HG03103 (cell line): ENCODE results near the gene CCDC71.

Experiments
- ATAC-seq: cut with Tn5 transposase; IDR thresholded peaks from one replicate; pipeline ENCODE4 v1.9.1; 2021; ENCODE audit warnings: low read depth; ENCODE audit not compliant: unreplicated experiment

Gene CCDC71

DNA sequence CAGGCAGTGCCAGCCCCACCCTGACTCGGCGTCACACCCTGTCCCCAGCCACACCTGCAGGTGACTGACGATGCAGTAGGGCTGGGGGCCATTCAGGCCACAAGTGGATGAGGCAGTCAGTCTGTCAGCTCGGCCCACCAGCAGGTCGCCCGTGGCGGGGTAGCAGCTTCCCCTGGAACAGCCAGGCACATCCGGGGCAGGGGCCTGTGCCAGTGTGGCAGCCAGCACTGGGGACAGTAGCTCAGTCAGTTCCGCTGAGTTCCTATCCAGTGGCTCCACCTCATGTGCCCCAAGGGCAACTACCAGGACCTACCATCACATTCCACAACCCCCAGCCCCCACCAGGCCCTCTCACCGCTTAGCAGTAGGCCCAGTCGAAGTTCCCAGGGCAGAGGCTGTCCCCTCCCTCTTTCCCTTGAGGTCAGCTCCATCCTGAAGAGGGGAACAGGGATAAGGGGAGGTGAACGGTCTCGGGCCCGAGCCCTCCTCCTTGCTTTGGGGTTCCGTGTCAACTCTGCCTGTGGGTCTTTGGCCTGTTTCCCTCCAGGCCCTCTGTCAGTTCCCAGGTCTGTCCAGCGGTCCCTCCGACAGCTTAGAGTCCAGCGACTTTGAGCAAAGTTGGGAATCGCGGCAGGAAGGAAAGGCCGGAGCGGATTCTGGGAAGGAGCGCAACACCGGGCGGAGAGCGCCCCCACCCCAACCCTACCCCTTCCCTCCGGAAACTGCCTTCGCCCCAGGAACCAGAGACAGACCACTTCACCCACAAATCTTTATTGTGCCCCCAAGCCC is 33.5 kb downstream of the CCDC71 start, which contains the start of gene LAMB2:
Gene LAMB2, minus strand, starts transcription at position 614 of the 789 bp plus-strand sequence. Its CDS starts 183 bp downstream, at position 431.
- ATAC-seq: no peak

DNA sequence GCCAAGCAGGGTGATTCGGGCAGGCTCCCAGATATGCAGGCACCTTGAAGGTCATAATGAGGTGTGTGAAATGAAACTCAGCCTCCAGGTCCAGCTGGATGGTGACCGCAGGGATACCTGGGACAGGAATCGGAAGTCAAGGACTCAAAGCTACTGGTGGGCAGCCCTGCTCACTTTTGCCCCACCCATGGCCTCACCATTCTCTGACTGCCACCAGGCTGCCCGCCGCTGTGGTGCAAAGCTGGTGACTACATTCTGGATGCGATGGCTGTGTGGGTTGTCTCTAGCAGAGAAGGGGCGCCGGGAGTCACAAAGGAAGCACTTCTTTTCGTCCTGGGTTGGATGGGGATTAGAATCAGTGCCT is 34.1 kb downstream of the CCDC71 start:
- ATAC-seq: no peak

DNA sequence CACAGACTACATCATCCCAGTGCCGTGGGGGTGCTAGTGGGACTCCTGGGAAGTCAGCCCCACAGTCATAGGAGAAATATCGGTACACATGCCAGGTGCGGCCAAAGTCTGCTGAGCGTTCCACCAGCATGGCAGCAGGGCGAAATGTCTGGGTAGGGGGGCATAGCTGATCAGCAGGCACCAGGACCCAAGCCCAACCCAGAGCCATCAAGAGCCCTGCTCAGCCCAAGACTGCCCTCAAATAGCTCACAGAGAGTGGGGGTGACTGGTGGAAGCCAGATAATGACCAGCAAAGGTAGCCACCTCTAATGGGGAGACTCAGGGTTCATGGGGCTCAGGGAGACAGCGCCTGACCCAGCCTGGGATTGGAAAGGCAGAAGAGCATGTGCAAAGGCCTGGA is 34.6 kb downstream of the CCDC71 start:
- no peak for ATAC-seq

DNA sequence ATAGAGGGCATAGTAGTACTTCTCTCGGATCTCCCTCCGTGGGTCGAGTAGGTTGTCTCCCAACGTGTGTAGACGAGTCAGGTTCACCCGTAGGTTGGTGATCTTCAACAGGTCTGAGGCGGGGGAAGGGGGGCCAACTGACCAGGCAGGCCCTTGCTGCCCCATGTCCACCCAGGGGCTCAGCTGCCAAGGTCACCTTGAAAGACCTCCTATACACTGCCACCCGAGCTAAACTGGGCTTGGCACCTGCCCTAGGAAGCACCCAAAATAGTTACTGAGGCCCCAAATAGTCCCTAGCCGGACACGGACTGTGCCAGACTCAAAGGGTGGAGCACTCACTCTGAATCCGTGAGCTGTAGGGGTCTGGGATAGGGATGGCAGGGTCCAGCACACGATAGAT is 35.1 kb downstream of the CCDC71 start:
- ATAC-seq: no peak

DNA sequence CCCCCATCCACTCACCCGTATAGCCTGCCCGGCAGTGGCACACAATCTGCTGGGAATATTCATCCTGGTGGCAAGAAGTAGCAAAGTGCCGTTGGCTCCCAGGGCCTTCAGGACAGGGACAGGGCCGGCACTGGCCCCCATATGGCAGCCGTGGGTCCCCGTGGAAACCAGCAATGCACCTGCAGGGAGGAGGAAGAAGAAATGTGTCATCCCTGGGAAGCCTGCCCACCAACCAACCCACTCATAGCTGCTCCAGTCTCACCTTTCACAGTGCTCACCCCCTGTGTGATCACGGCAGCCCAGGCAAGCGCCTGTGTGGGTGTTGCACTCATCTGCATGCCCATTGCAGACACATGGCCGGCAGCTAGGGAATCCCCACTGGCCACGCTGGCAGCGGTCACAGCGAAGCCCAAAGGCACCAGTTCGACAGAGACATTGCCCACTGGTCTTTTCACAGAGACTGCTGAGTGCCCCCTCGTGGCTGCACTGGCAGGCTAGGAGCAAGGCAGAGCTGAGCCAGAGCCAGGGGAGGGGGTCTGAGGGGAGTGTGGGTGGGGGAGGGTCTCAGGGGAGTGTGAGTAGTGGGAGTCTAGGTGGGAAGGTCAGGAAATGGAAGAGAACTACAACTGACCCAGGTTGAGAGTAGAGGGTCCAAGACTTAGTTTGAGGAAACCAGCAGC is 41.0 kb downstream of the CCDC71 start:
- ATAC-seq: no peak

DNA sequence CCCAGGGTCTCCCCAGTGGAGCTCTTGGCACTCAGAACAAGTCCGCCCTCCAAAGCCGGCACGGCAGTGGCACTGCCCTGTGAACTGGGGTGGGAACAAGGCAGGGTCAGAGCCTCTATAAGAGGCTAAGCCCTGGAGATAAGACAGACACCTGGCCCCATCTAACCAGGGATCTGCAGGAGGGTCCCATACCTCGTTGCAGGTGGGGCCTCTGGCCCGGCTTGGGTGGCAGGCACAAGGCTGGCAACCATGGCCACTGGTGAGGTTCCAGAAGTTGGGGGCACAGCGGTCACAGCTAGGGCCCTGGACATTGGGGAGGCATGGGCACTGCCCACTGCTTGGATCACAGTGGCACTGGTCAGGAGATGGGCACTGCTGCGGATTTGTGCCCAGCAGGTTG is 41.9 kb downstream of the CCDC71 start:
- no peak for ATAC-seq

DNA sequence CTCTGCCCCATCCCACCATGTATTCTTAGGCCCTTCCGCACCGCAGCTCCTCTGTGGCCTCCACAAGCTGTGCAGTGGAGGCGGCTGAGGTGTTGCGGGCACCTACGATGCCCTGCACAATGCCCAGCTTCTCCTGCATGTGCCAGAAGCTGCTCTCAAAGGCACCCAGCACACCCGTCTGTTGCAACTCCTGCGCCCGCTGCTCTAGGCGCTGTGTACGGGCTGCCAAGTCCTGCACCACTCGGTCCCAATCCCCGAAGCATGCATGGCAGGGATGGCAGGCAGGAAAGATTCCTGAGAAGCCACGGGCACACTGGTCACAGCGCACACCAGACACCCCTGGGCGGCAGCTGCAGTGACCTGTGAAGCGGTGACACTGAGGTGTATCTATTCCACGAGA is 42.4 kb downstream of the CCDC71 start:
- ATAC-seq: no peak

DNA sequence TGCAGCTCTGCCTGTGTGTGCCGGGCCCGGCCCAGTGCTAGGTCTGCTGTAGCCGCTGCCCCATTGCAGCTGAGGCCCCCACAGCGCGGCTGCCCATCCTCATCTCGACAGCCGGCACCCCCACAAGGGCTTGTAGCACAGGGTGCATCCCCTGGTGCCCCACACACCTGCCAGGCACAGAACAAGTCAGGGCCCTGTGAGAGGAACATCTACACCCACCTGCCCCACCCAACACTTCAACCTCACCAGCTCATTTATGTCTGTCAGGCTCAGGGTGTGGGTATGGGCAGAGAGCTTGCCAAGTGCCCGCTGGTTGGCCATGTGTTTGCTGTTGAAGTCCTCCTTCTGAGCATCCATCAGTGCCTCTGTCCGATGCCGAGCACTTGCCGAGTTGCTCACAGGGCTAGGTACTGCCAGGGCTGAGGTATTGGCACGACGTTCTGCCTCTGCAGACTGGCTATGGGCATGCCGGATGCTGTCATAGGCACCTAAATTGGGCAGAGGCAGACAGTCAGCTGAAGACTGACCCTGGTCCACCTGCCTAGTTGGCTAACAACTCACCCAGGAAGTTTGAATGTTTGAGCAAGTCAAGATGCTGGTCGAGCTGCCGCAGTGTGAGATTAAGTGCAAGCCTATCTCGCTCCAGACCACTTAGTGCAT is 43.1 kb downstream of the CCDC71 start:
- ATAC-seq: no peak

DNA sequence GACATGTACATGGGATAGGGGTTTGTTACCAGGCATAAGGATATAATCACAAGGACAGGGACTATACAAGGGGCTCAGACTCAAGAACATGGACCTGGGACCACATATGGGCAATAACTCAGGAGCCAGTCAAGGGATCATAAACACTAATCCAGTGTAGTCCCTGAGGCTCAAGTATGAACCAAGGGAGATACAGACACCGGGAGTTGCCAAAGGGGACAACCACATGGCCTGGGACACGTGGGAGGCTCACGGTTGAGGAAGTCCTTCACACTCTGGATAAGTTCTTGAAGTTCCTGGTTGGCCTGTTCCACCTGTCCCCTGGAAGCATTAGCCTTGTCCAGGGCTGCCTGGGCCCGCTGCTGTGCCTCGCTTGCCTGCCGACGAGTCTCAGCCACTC is 43.7 kb downstream of the CCDC71 start:
- no peak for ATAC-seq

DNA sequence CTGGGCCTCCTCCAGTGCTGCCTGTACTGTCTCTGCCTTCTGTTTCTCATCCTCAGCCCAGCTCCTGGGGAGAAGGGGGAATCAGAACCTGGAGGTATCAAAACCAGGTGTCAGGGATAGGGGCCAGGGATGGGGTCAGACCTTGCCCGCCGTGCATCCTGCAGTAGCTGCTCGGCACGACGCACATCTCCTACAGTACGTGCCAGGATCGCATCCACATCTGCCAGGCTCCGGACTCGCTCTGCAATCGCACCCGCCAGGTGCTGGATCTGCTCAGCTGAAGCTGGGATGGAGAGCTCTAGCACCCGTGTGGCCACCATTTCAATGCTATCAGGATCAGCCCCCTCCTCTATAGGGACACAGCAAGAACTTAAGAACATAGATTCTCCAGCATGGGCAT is 44.1 kb downstream of the CCDC71 start:
- ATAC-seq: no peak

DNA sequence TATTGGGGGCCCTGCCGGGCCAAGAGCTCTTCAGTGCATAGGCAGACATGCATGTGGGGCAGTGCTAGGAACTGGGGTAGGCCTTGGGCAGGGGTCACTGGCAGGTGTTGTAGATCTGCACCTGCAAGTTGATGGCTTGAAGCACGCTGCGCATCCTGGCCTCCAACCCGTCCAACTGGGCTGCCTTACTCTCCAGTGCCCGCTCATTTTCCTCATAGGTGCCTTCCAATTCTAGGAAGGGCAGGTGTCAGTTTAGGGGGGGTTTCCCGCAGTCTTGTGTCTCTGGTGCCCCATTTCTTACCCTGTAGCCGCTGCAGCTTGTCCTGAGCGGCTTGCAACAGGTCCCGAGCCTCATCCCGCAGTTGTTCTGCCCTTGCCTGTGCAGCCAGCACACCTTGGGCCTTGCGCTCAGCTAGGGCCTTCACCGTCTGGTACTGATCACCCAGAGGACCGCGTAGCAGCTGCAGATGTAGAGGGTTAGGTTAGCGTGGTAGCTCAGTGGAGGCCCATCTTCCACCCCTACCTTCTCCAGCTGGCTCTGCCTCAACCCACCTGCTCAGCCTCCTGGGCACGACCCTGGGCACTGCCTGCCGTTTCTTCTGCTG is 44.9 kb downstream of the CCDC71 start:
- ATAC-seq: no peak

DNA sequence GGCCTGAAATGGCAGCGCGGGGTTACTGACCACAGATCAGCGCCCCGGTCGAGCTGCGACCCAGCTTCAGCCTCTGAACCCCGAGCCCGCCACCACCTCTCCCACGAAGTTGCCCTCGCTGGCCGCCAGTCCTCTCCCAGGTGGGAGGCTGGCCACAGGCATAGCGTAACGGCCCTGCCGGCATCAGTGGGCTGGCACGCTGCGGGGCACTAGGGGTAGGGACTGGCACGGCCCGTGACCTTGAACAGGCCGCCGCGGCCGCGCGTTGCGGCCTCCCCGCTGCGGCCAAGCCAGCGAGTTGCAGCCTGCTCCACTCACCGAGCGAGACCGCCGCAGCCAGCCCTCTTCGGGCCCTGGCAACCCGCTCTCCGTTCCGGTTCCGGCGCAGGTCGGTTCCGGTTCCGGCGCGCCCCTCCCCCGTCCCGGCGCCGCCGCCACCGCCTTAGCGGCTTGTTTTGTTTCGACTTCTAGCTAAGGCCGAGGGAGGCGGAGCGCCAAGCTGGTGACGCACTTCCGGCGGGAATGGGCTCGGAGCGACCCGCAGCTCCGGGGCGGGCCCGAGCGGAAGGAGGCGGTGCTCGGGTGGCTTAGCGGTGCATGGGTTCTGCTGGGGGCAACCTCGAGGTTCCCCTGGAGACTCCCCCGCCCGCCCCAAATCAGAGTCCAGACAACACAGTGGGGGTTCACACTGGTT is 45.5 kb downstream of the CCDC71 start, which contains the start of gene USP19:
Gene USP19, minus strand, starts transcription at position 386 of the 694 bp plus-strand sequence. CDS start 1,678 bp downstream, outside the sequence.
- peak; percentile 77 for ATAC-seq

DNA sequence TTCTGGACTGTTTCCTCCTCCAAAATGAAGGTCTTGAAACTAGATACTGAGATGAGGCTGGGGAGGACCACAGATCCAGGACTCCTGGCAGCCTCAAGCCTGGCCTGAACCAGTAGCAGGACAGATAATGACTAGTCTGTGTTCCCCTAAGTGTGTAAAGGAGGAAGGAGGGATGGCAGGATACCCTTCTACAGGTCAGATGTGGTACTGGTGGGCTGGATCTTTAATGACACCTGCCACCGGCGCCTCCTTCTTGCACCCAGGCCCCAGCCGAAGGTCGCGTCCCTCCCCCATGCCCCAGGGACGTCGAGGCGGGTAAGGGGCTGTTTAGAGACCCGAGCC is 46.1 kb downstream of the CCDC71 start:
- ATAC-seq: peak; percentile 4

DNA sequence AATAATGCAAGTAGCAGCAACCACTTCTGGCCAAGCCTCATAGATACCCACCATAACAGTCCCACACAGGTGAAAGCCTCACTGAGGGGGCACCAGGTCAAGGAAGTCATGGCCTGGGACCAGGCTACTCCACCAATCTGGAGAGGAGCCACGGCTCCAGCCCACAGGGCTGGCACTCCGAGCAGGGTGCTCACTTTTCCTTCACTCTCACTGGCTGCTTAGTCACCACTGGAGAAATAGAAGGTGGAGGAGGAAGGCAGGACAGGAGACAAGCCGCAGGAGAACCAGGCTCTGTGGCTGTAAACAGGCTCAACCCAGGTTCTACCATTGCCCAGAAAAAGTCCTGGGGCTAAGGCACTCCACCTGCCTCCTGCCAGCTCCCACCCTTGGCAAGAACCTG is 46.7 kb downstream of the CCDC71 start:
- ATAC-seq: no peak

DNA sequence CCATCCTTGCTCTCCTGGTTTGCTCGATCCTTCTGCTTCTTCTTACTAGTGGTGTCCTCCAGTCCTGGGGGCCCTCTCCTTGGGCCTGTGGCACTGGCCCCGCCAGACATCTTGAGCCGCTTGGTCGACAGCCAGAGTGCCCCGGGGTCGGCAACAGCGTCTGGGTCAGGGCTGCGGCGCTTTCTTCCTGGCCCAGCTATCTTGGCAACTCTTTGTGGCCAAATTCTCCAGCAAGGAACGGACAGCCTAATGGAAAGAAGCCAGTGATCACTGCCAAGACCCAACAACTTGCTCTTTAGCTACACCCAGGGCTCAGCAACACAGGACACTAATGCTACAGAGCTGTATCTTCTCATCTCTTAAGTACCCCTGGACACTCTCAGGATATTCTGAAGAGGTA is 47.1 kb downstream of the CCDC71 start:
- ATAC-seq: no peak
